HEK293T (cell line): ENCODE data around the gene SLC7A9.

Source experiments
- CTCF ChIA-PET: fragments of 350-600 bp; formaldehyde crosslinking; extraction: SDS; loops from one replicate; lab custom pipeline; 2021; ENCODE audit warnings: antibody characterized with exemption, inconsistent platforms; lab: Yijun Ruan, JAX
- POLR2A ChIA-PET: fragments of 350-600 bp; formaldehyde crosslinking; extraction: SDS; loops from one replicate; lab custom pipeline; 2020; ENCODE audit warnings: antibody characterized with exemption, inconsistent platforms; lab: Yijun Ruan, JAX
- DNase-seq: peaks from one replicate; pipeline ENCODE4 v3.0.0; 2012; ENCODE audit warnings: mixed read lengths; ENCODE audit errors: extremely low spot score
- ARNT ChIP-seq: fragments of 450-650 bp; IDR thresholded peaks from 2 replicates; pipeline ENCODE4 v1.6.1; 2017; ENCODE audit warnings: mild to moderate bottlenecking
- BHLHE40 ChIP-seq: fragments of 450-650 bp; IDR thresholded peaks from 2 replicates; pipeline ENCODE4 v1.6.1; 2016; ENCODE audit warnings: mild to moderate bottlenecking, moderate library complexity, borderline replicate concordance
- CTBP1 ChIP-seq: fragments of 450-650 bp; IDR thresholded peaks from 2 replicates; pipeline ENCODE4 v1.6.1; 2016; ENCODE audit warnings: borderline replicate concordance
- ELF4 ChIP-seq: fragments of 450-650 bp; IDR thresholded peaks from 2 replicates; pipeline ENCODE4 v1.6.1; 2017; ENCODE audit warnings: antibody characterized with exemption
- FOXA1 ChIP-seq: fragments of 450-650 bp; IDR thresholded peaks from 2 replicates; pipeline ENCODE4 v1.6.1; 2016; ENCODE audit warnings: mild to moderate bottlenecking
- FOXK2 ChIP-seq: fragments of 450-650 bp; IDR thresholded peaks from 2 replicates; pipeline ENCODE4 v1.6.1; 2016; ENCODE audit warnings: mild to moderate bottlenecking
- FOXM1 ChIP-seq: fragments of 450-650 bp; IDR thresholded peaks from 2 replicates; pipeline ENCODE4 v1.6.1; 2017; ENCODE audit warnings: mild to moderate bottlenecking, borderline replicate concordance
- HDGF ChIP-seq: fragments of 450-650 bp; IDR thresholded peaks from 2 replicates; pipeline ENCODE4 v1.6.1; 2017; ENCODE audit warnings: antibody characterized with exemption, borderline replicate concordance
- L3MBTL2 ChIP-seq: fragments of 450-650 bp; conservative IDR thresholded peaks from 2 replicates; pipeline ENCODE4 v1.6.1; 2016; ENCODE audit warnings: mild to moderate bottlenecking
- LEF1 ChIP-seq: fragments of 450-650 bp; IDR thresholded peaks from 2 replicates; pipeline ENCODE4 v1.6.1; 2017; ENCODE audit warnings: mild to moderate bottlenecking, borderline replicate concordance
- NFRKB ChIP-seq: fragments of 450-650 bp; IDR thresholded peaks from 2 replicates; pipeline ENCODE4 v1.6.1; 2016; ENCODE audit warnings: mild to moderate bottlenecking, moderate library complexity
- SP1 ChIP-seq: fragments of 450-650 bp; IDR thresholded peaks from 2 replicates; pipeline ENCODE4 v1.6.1; 2017
- SUZ12 ChIP-seq: fragments of 450-650 bp; IDR thresholded peaks from 2 replicates; pipeline ENCODE4 v1.6.1; 2016; ENCODE audit warnings: mild to moderate bottlenecking
- TARDBP ChIP-seq: fragments of 450-650 bp; IDR thresholded peaks from 2 replicates; pipeline ENCODE4 v1.6.1; 2016
- ZNF384 ChIP-seq: fragments of 450-650 bp; IDR thresholded peaks from 2 replicates; pipeline ENCODE4 v1.6.1; 2016
- TF ChIP-seq, protein P1 (sequence below): fragments of 450-650 bp; IDR thresholded peaks from 2 replicates; pipeline ENCODE4 v1.6.1; 2016

Gene SLC7A9

DNA sequence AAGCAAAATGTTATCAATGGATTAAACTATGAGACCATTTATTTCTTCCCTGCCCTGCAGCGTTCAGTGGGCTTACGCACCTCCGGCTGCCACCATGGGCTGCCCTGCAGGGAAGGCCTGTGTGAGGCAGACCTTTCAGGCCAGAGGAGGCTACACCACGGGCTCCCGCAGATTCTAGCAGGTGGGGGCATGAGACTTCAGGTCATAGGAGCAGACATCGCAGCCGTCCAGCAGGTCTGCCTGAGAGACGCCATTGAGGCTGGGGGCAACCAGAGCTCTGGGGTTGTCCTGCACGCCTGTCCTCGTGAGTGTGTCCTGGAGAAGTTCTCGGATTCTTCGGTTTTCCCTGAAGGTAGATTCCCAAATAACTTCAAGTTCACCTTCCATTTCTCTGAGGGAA lies 9.4 kb upstream of the SLC7A9 start:
- ChIA-PET POLR2A (interaction anchor here (1.2 kb wide), 1 partner anchor 12 kb away, joined by 3 read pairs; no protein-coding TSS in a partner anchor), CTCF (no interaction called here)
- TF ChIP-seq BHLHE40 (no peak), FOXK2 (no peak), HDGF (no peak), FOXM1 (no peak), ELF4 (no peak), CTBP1 (no peak), L3MBTL2 (no peak), ZNF384 (no peak), LEF1 (no peak), NFRKB (no peak), FOXA1 (no peak), TARDBP (no peak), ARNT (no peak), SP1 (no peak), SUZ12 (no peak)
- TF ChIP-seq, protein P1, sequence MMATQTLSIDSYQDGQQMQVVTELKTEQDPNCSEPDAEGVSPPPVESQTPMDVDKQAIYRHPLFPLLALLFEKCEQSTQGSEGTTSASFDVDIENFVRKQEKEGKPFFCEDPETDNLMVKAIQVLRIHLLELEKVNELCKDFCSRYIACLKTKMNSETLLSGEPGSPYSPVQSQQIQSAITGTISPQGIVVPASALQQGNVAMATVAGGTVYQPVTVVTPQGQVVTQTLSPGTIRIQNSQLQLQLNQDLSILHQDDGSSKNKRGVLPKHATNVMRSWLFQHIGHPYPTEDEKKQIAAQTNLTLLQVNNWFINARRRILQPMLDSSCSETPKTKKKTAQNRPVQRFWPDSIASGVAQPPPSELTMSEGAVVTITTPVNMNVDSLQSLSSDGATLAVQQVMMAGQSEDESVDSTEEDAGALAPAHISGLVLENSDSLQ = no peak
- DNase-seq = no peak

DNA sequence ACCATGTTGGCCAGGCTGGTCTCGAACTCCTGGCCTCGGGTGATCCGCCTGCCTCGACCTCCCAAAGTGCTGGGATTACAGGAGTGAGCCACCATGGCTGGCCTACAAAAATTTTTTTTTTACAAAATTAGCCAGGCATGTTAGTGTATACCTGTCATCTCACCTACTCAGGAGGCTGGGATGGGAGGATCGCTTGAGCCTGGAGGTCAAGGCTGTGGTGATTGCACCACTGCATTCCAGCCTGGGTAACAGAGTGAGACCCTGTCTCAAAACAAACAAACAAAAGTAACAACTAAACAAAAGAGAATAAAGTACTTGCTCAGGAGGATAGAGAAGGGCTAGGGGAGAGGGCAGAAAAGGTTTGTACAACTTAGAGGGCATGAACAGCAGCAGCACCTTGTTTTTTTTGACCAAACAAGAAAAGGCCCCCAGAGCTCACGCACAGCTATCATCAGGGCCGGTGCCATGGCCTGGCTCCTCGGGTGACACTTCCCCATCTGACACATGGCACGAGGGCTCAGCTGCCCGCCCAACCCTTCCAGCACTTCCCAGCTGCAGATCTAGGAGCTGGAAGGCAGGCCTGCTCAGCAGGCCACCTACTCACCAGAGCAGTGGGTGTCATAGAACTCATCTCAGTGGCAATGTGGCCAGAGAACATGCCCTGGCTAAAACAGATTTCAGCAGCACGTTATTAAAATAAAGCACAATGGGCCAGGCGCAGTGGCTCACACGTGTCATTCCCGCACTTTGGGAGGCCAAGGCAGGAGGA lies 8.6 kb upstream of the SLC7A9 start:
- ChIA-PET POLR2A (interaction anchor here (1.2 kb wide), 1 partner anchor 11 kb away, joined by 3 read pairs; no protein-coding TSS in a partner anchor), CTCF (no interaction called here)
- no peak for DNase-seq
- TF ChIP-seq ZNF384 (no peak), SP1 (no peak), SUZ12 (no peak), CTBP1 (no peak), ARNT (no peak), ELF4 (no peak), LEF1 (no peak), BHLHE40 (no peak), FOXM1 (no peak), FOXK2 (no peak), TARDBP (no peak), HDGF (no peak), L3MBTL2 (no peak)

DNA sequence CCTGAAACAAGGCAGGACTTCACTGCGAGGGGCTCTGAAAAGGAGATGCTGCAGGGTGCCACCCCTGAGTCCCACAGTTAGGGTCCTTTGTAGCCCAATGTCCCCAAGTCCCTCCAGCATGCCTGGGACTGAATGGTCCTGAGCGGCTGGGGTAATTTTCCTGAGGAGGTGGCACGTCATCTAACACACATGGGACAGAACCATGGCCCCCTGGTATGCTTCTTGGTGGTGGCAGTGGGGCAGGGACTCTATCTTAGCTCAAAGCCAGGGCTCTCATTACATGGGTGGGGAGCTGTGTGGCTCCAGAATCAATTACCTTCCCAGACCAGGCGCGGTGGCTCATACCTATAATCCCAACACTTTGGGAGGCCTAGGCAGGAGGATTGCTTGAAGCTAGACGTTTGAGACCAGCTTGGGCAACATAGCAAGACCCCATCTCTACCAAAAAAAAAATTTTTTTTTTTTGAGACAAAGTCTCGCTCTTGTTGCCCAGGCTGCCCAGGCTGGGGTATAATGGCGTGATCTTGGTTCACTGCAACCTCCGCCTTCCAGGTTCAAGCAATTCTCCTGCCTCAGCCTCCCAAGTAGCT lies 7.9 kb upstream of the SLC7A9 start:
- ChIA-PET CTCF (no interaction called here), POLR2A (no interaction called here)

DNA sequence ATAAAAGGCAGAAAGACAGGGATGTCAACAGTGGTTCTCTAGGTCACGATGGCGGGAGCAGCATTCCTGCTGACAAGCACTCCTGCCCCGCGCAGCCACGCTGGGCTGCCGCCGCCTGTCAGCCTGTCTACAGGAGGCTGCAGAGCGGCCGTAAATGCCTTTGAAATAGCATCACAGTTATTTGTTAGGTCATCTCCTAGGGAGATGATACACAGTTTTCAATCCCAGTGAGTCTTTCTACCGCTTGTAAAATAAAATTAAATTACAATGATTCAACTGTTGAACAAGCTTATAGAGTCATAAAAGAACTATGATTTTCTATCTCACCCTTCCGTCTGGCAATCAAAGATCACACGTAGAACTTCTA lies 7.3 kb upstream of the SLC7A9 start:
- DNase-seq = no peak
- CTCF ChIA-PET = no interaction called here
- POLR2A ChIA-PET = no interaction called here
- TF ChIP-seq ZNF384 = no peak
- TF ChIP-seq, protein P1 = peak; percentile 67

More for the DNA sequence above, 7.9 kb upstream of the SLC7A9 start:
- TF ChIP-seq ZNF384 (no peak), SUZ12 (no peak), ARNT (no peak), CTBP1 (no peak), SP1 (no peak), FOXK2 (no peak), L3MBTL2 (no peak), FOXM1 (no peak), HDGF (no peak), FOXA1 (no peak), TARDBP (no peak), NFRKB (no peak), LEF1 (no peak), ELF4 (no peak), BHLHE40 (no peak)
- TF ChIP-seq, protein P1 = no peak
- no peak for DNase-seq

DNA sequence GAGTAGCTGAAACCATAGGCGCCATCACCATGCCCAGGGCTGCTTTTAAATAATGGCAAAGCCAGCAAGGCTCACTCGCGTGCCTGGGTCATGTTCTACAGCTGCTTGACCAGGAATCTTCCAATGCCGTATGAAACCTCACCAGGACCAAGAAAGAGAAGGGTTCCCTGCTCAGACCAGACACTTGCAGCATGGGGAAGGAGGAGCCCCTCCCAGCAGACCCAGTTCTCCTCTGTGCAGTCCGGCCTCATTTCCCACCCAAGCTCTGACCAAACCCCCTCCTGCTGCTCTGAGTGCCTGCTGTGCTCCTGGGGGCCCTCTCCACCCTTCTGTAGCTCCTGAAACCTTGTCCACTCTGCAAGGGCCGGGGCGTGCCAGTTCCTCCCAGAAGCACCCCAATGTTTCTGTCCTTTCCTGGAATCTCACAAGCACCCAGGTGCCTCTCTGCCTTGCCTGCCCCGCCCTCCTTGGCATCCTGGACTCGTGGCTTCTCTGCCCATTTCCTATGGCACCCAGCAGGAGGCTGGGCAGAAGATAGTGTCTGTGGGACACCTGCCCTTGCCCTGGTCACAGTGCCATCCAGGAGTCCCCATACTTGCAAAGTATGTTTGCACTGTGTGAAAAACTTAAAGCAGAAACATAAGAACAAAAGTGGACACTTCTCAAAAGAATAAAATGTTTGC lies 6.8 kb upstream of the SLC7A9 start:
- no peak for DNase-seq
- ChIA-PET CTCF (no interaction called here), POLR2A (no interaction called here)
- TF ChIP-seq SUZ12 (no peak), ELF4 (no peak), FOXA1 (no peak), ZNF384 (no peak), HDGF (no peak)

DNA sequence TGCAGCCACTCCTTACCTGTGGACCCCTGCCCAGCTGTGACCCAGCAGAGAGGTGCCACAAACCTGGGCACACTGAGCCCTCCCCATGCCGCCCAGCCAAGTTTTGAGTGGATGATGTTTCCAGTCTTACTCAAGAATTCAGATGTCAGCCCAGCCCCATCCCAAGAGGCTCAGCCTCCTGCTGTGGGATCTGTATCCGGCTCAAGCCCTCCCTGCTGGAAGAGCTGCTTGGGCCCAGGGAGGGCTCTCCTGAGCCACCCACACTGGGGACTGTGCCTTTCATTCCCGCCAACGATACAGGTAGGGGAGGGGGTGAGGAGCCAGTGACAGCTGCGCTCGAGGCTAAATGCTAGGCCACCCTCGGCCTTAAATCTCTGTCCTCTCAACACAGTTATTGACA lies 5.9 kb upstream of the SLC7A9 start:
- POLR2A ChIA-PET = no interaction called here
- DNase-seq = no peak
- CTCF ChIA-PET = no interaction called here
- TF ChIP-seq NFRKB = no peak
- TF ChIP-seq CTBP1 = no peak
- TF ChIP-seq BHLHE40 = no peak
